Progenitor cell of endocrine pancreas (in vitro differentiated cells): ENCODE measurements around the gene ELF2. TPM values are rescaled to one million over a fixed set of nuclear protein-coding genes. Genes with fewer than 3 reads are reported as not detected.
A peak's percentile ranks its signal among the peaks of the same experiment; 100 is the strongest.

Experiments
- DNase-seq: peaks from one replicate; pipeline ENCODE4 v3.0.0; 2021; ENCODE audit warnings: low spot score; ENCODE audit not compliant: unreplicated experiment
- H3K27ac Mint-ChIP-seq: 2 replicates; pipeline ENCODE4 v1.8.0; 2021; ENCODE audit warnings: mild to moderate bottlenecking, moderate library complexity, mixed read lengths
- H3K27me3 Mint-ChIP-seq: 2 replicates; pipeline ENCODE4 v1.8.0; 2021; ENCODE audit warnings: mixed read lengths
- H3K36me3 Mint-ChIP-seq: 2 replicates; pipeline ENCODE4 v1.8.0; 2022; ENCODE audit warnings: mixed read lengths; ENCODE audit not compliant: insufficient read depth
- H3K4me1 Mint-ChIP-seq: 2 replicates; pipeline ENCODE4 v1.8.0; 2021; ENCODE audit warnings: low read depth, mixed read lengths
- H3K4me3 Mint-ChIP-seq: 2 replicates; pipeline ENCODE4 v1.8.0; 2021; ENCODE audit warnings: low read depth, mild to moderate bottlenecking, moderate library complexity, mixed read lengths
- H3K9me3 Mint-ChIP-seq: 2 replicates; pipeline ENCODE4 v1.8.0; 2021; ENCODE audit warnings: low read depth, mixed read lengths
- long read RNA-seq: library from polyadenylated mRNA; unstranded; transcript quantifications from one replicate; pipeline ENCODE4 v2.0.0, GENCODE V29; 2020
- total RNA-seq: library from RNA; stranded (reverse); gene quantifications from 2 replicates; pipeline ENCODE4 v1.2.1, GENCODE V29; 2021
- TF ChIP-seq, protein P1 (sequence below): fragments of 200-600 bp; sonication (generic); IDR thresholded peaks from one replicate; pipeline ENCODE4 v1.5.0; 2021; ENCODE audit warnings: antibody characterized with exemption, mild to moderate bottlenecking; ENCODE audit not compliant: unreplicated experiment

Gene ELF2
- total RNA-seq, result 51.5 and 56.5 TPM in 2 replicates
- long read RNA-seq, transcript ELF2-212 (4 exons, 2,219 nt), result major isoform, 6 of 21 reads
- long read RNA-seq, partial matches to known transcripts, result 5 of 21 reads
- long read RNA-seq, other reads (novel, unspliced or antisense), result 9 of 21 reads

DNA sequence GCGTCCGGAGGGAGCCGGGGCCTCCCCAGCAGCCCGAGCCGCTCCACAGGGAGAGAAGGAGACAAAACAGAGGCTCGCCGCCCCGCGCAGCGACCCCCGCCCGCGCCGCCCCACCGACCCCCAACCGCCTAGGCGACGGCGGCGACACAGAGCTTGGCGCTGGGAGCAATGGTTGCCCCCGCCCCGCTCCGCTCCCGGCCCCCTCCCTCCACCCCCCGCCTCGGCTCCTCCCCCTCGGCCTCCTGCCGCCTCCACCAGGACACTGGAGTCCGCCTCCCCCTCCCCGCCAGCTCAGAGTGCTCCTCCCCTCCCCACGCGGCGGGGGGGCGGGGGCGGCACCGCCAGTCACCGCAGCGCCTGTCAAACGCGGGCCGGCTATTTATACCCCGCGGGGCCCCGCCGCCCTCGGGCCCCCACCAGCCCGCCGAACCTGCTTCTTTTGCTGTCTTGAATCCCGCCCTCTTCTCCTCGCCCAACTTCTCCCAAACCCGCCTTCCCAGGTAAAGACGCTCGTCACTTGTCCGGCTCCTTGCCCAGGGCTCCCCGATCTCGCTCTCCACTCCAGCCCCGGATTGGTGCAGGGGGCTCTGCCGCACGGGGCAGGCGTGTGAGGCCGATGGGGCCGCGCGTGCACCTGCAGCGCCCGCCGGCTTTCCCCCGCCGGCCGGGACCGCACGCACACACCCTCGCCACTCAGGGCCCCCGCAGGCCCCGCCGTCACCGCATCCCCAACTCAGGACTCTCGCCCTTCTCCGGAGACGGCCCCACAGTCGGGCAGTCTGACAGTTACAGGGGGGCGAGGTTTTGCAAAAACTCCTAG lies at the start of gene ELF2:
TSS of gene ELF2 (minus strand) at position 170 of the 820 bp plus-strand sequence. CDS start 39,517 bp downstream, outside the sequence.
- Mint-ChIP-seq H3K9me3 (no peaks in the 10 kb centered on the region), H3K4me1 (peaks cover 13% of the 10 kb centered on the region), H3K36me3 (no peaks in the 10 kb centered on the region), H3K27ac (peak within 1 kb of the TSS; percentile 99), H3K27me3 (no peaks in the 10 kb centered on the region), H3K4me3 (peak within 1 kb of the TSS; percentile 93)
- DNase-seq, result peak; percentile 76
- TF ChIP-seq, protein P1, sequence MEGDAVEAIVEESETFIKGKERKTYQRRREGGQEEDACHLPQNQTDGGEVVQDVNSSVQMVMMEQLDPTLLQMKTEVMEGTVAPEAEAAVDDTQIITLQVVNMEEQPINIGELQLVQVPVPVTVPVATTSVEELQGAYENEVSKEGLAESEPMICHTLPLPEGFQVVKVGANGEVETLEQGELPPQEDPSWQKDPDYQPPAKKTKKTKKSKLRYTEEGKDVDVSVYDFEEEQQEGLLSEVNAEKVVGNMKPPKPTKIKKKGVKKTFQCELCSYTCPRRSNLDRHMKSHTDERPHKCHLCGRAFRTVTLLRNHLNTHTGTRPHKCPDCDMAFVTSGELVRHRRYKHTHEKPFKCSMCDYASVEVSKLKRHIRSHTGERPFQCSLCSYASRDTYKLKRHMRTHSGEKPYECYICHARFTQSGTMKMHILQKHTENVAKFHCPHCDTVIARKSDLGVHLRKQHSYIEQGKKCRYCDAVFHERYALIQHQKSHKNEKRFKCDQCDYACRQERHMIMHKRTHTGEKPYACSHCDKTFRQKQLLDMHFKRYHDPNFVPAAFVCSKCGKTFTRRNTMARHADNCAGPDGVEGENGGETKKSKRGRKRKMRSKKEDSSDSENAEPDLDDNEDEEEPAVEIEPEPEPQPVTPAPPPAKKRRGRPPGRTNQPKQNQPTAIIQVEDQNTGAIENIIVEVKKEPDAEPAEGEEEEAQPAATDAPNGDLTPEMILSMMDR, result no peak

DNA sequence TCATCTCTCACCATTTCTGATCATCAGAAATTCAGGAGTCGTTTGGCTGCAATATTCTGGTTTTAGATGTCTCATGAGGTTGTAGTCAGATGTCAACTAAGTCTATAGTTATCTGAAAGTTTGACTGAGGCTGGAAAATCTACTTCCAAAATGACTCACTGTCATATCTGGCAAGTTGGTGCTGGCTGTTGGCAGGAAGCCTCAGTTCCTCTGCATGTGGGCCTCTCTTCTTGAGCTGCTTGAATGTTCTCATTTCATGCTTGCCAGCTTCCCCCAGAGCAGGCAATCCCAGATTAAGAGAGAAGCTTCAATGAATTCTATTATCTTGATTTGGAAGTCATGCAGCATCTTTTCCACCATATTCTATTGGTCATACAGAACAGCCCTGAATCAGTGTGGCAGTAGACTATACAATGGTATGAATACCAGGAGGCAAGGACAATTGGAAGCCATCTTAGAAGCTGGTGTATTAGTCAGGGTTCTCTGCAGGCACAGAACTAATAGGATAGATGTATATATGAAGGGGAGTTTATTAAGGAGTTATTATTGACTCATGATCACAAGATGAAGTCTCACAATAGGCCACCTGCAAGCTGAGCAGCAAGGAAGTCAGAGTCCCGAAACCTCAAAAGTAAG lies 46.8 kb upstream of the ELF2 start:
- TF ChIP-seq, protein P1, result no peak
- no peak for DNase-seq
- Mint-ChIP-seq H3K36me3 (no peaks in the 10 kb centered on the region), H3K4me3 (no peak overlapping the region), H3K27ac (no peak overlapping the region), H3K9me3 (no peaks in the 10 kb centered on the region), H3K27me3 (no peaks in the 10 kb centered on the region), H3K4me1 (no peaks in the 10 kb centered on the region)

DNA sequence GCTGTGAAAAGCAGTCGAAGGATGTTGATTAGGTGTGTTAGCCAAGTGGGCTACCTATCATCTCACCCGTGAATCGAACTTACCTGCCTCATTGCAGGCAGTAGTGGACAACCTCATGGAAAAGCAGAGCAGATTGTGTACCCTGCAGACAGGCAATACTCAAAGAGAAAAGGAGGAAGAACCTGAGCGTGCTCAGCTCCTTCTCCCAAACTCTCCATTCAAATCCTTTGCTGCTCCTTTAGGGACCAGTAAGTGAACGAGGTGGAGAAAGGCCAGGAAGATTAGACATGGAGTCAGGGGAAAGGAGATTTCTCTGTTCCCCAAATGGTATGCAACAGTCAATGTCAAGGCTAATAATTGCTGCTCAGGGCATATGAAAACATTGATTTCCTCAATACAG lies 45.2 kb upstream of the ELF2 start:
- Mint-ChIP-seq H3K4me3 (no peak overlapping the region), H3K27ac (no peak overlapping the region), H3K27me3 (no peaks in the 10 kb centered on the region), H3K9me3 (no peaks in the 10 kb centered on the region), H3K36me3 (no peaks in the 10 kb centered on the region), H3K4me1 (no peaks in the 10 kb centered on the region)
- TF ChIP-seq, protein P1, result no peak
- no peak for DNase-seq

DNA sequence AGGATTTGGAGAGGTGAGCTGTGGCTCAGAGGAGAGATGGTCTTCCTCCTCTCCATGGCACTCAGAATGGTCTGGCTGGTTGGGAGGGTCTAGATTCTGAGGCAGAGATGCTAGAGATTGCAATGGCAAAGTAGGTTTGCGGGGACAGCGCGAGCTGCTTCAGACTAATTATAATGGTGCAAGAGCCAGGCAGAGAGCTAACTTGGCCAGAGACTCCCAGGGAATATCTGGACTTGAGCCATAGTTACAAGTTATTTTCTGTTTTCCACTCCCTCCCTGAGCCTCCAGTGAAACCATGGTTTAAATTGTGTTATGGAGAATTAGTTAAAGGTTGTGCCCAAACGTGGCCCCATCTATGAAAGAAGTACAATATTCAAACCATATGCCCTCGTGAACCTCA lies 44.7 kb upstream of the ELF2 start:
- Mint-ChIP-seq H3K36me3 (no peaks in the 10 kb centered on the region), H3K27ac (no peak overlapping the region), H3K27me3 (no peaks in the 10 kb centered on the region), H3K4me1 (no peaks in the 10 kb centered on the region), H3K4me3 (no peak overlapping the region), H3K9me3 (no peaks in the 10 kb centered on the region)
- TF ChIP-seq, protein P1, result no peak
- DNase-seq, result no peak

DNA sequence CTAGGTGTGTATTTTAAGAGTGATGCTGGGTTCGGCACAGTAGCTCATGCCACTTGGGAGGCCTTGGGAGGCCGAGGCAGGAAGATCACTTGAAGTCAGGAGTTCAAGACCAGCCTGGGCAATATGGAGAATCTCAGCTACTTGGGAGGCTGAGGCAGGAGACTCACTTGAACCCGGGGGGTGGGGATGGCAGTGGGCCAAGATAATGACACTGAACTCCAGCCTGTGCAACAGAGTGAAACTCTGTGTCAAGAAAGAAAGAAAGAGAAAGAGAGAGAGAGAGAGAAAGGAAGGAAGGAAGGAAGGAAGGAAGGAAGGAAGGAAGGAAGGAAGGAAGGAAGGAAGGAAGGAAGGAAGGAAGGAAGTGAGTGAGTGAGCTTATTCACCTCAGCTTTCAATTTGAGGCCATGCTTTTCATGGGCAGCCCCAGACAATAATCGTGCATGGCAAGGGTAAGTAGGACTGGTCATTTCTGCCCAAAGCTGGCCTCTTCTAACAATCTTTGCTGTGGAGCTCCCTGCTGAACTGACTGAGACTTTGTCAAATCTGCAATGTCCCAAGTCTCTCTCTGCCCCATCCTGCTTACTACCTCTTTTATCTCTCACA lies 42.5 kb upstream of the ELF2 start:
- Mint-ChIP-seq H3K9me3 (no peaks in the 10 kb centered on the region), H3K27me3 (no peaks in the 10 kb centered on the region), H3K36me3 (no peaks in the 10 kb centered on the region), H3K4me1 (no peaks in the 10 kb centered on the region), H3K27ac (no peak overlapping the region), H3K4me3 (no peak overlapping the region)
- no peak for DNase-seq
- TF ChIP-seq, protein P1, result no peak
